Testis (tissue), 2 donors: ENCODE data around the gene LIX1L.

Source experiments
- POLR2A ChIP-seq: fragments of 450-650 bp; IDR thresholded peaks from one replicate; pipeline ENCODE4 v1.6.1; 2017; ENCODE audit warnings: antibody characterized with exemption, mild to moderate bottlenecking, moderate library complexity
- TF ChIP-seq, protein P1 (sequence below), 3 experiments: fragments of 450-650 bp in 2 of 3; fragments of 200-600 bp in 1 of 3; sonication (generic) in 1 of 3; IDR thresholded peaks; one replicate each; pipeline ENCODE4 v1.5.1; 2016 to 2019; ENCODE audit warnings: antibody characterized with exemption in 3 of 3, mild to moderate bottlenecking in 2 of 3, moderate library complexity in 1 of 3

DNA sequence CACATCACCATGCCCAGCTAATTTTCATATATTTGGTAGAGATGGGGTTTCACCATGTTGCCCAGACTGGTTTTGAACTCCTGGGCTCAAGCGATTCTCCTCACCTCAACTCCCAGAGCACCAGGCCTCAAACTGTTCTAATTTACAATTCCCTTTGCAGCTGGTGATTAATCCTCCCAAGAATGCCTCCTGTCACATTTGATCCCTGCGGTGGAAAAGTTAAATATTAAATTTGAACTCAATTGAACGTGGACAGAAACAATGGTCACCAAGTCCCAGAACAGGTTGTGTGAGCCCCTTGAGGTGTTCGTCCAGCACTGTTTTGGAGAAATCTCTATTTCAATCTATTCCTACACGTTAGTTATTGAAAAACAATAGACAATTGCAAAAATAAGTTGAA, 70.2 kb downstream of the LIX1L start:
- TF ChIP-seq, protein P1, sequence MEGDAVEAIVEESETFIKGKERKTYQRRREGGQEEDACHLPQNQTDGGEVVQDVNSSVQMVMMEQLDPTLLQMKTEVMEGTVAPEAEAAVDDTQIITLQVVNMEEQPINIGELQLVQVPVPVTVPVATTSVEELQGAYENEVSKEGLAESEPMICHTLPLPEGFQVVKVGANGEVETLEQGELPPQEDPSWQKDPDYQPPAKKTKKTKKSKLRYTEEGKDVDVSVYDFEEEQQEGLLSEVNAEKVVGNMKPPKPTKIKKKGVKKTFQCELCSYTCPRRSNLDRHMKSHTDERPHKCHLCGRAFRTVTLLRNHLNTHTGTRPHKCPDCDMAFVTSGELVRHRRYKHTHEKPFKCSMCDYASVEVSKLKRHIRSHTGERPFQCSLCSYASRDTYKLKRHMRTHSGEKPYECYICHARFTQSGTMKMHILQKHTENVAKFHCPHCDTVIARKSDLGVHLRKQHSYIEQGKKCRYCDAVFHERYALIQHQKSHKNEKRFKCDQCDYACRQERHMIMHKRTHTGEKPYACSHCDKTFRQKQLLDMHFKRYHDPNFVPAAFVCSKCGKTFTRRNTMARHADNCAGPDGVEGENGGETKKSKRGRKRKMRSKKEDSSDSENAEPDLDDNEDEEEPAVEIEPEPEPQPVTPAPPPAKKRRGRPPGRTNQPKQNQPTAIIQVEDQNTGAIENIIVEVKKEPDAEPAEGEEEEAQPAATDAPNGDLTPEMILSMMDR (IDR thresholded peaks at IDR 0.05) = no peak
- TF ChIP-seq POLR2A = no peak
